AG09319 (cell line): ENCODE results near the gene GNG13.

ENCODE experiments used
- DNase-seq: peaks from one replicate; pipeline ENCODE4 v3.0.0-alpha.2; 2010; ENCODE audit warnings: low read depth; ENCODE audit errors: extremely low read depth
- TF ChIP-seq, protein P1 (sequence below): IDR thresholded peaks from 2 replicates; pipeline ENCODE4 v1.5.1; 2011; ENCODE audit warnings: low read depth, mild to moderate bottlenecking, inconsistent platforms, low read length, moderate library complexity

GNG13 gene

DNA sequence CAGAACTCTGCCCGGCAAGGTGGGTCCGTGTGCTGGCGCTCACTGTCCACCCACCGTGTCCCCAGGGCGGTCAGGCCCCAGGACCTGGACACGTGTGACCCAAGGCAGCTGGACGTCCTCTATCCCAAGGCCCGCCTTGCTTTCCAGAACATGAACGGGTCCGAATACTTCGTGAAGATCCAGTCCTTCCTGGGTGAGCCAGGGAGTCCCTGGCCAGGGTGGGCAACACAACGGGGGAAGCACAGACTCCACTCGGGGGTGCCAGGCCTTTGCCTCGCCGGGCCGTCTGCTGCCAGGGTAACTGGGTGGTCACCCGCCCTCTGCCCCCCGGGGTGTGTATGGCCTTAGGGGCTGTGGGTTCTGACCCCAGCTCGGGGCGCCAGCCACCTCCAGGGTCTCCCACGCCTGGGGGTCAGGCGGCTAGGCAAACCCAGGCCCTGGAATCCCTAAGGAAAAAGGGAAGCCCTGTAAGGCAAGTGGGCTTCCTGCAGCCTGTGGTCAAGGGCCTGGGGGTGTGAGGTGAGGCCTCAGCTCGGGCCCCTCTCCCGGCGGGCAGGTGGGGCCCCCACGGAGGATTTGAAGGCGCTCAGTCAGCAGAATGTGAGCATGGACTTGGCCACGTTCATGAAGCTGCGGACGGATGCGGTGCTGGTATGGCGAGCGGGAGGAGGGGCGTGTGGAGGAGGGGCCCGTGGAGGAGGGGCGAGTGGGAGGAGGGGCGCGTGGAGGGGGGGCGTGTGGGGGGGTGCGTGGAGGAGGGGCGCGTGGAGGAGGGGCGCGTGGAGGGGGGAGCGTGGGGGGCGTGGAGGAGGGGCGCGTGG lies 33.5 kb downstream of the GNG13 start:
- TF ChIP-seq, protein P1, sequence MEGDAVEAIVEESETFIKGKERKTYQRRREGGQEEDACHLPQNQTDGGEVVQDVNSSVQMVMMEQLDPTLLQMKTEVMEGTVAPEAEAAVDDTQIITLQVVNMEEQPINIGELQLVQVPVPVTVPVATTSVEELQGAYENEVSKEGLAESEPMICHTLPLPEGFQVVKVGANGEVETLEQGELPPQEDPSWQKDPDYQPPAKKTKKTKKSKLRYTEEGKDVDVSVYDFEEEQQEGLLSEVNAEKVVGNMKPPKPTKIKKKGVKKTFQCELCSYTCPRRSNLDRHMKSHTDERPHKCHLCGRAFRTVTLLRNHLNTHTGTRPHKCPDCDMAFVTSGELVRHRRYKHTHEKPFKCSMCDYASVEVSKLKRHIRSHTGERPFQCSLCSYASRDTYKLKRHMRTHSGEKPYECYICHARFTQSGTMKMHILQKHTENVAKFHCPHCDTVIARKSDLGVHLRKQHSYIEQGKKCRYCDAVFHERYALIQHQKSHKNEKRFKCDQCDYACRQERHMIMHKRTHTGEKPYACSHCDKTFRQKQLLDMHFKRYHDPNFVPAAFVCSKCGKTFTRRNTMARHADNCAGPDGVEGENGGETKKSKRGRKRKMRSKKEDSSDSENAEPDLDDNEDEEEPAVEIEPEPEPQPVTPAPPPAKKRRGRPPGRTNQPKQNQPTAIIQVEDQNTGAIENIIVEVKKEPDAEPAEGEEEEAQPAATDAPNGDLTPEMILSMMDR: no peak
- no peak for DNase-seq

DNA sequence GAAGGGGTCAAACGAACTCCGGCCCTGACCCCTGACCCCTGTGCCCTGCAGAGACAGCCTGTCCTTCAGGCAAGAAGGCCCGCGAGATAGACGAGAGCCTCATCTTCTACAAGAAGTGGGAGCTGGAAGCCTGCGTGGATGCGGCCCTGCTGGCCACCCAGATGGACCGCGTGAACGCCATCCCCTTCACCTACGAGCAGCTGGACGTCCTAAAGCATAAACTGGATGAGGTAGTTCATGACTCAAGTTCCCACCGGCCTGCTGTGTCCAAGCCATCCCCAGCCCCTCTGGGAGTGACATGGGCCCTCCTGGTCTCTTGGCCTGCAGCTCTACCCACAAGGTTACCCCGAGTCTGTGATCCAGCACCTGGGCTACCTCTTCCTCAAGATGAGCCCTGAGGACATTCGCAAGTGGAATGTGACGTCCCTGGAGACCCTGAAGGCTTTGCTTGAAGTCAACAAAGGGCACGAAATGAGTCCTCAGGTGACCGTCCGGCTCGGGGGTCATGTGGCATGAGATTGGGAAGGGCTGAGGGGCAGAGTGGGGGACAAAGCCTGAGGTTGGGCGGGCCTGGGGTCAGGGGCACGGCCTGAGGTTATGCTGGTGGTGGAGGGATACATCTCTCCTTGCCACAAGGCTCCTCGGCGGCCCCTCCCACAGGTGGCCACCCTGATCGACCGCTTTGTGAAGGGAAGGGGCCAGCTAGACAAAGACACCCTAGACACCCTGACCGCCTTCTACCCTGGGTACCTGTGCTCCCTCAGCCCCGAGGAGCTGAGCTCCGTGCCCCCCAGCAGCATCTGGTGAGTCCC lies 34.3 kb downstream of the GNG13 start:
- TF ChIP-seq, protein P1: no peak
- no peak for DNase-seq

DNA sequence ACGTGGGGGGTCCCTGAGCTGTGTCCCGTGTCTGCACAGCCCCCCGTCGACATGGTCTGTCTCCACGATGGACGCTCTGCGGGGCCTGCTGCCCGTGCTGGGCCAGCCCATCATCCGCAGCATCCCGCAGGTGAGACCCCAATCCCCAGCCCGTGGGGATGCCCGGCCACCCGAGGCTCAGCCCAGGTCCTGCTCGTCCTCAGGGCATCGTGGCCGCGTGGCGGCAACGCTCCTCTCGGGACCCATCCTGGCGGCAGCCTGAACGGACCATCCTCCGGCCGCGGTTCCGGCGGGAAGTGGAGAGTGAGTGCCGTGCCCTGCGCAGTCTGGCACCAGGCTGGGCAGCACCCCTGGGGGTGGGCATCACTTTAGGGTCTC lies 35.1 kb downstream of the GNG13 start:
- TF ChIP-seq, protein P1: no peak

DNA sequence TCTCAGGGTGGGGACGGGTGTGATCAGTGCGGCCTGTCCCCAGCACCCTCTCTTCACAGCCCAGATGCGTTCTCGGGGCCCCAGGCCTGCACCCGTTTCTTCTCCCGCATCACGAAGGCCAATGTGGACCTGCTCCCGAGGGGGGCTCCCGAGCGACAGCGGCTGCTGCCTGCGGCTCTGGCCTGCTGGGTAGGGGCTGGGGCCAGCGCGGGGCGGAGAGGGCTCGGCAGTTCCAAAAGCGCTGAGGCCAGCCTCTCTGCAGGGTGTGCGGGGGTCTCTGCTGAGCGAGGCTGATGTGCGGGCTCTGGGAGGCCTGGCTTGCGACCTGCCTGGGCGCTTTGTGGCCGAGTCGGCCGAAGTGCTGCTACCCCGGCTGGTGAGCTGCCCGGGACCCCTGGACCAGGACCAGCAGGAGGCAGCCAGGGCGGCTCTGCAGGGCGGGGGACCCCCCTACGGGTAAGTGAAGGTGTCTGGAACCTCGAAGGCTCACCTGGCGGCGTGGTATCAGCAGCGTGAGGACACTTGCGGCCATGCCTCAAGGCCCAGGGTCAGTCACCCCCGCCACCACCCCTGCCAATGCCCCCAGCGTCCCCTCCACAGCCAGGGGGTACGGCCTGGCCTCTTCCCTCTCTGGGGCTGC lies 35.6 kb downstream of the GNG13 start:
- TF ChIP-seq, protein P1: no peak
- DNase-seq: no peak

More for the DNA sequence above, 35.1 kb downstream of the GNG13 start:
- DNase-seq: no peak

DNA sequence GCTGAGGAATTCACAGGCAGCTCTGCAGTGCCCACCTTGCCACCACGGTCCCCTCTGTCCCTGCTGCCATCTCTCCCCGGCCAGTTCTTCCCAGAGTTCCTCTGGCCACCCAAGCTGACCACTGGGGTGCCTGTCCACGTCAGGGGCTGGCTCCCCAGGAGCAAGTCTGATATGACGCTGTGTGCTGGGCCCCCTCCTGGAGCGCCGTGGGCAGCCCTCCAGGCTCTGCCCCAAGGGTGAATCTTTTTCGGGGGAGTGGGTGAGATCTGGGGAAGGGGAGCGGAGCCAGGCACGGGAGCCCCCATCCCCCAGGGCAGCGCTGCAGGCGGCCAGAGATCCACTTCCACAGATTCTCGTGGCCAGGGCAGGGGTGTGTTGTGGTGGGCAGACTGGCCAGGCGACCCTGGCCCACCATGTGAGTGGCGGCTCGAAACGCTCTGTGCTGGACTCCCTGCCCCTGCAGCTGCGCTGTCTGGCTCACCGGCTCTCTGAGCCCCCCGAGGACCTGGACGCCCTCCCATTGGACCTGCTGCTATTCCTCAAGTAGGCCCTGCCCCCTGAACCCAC lies 36.3 kb downstream of the GNG13 start:
- TF ChIP-seq, protein P1: no peak
- DNase-seq: no peak

DNA sequence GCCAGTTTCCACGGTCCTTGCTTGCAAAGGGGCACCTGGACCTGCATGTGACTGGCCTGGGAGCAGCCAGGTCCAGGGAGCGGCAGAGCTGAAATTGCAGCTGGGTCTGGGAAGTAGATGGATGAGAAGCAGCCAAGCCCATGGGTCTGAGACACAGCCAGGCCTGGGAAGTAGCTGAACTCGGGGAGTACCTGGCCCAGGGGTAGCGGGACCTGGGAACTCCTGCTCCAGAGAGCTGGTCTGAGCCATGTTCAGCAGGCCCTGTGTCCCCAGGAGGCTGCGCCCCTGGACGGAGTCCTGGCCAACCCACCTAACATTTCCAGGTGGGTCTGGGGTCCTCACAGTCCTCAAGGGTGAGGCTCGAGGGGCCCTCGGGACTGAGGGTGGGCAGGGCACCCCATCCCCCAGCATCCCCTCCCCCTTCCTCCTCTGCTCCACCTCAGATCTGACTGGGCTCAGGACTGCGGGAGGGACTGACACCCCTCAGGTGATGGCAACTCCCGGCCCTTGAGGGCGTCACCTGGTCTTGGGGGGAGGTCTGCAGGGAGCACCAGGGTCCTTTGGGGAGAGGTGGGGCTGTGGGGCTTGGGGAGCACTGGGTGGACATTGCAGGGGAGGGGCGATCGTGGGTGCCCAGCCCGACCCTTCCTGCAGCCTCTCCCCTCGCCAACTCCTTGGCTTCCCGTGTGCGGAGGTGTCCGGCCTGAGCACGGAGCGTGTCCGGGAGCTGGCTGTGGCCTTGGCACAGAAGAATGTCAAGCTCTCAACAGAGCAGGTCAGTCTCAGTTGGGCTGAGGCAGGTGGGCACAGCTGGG lies 37.0 kb downstream of the GNG13 start:
- DNase-seq: no peak
- TF ChIP-seq, protein P1: no peak
